Pons (tissue), 1 donor: Measurements from ENCODE around the gene NALCN.

Source experiments
- DNase-seq: peaks from one replicate; pipeline ENCODE4 v3.0.0-alpha.2; 2016; ENCODE audit warnings: low spot score

Gene NALCN

GRCh38 chr13:101289764-101290163 is 126.5 kb downstream of the NALCN start:
- DNase-seq: peak; percentile 26

- DNase-seq: no peak
Observed at GRCh38 chr13:101283782-101284181, 132.5 kb downstream of the NALCN start.

GRCh38 chr13:101272886-101273285 is 143.4 kb downstream of the NALCN start:
- DNase-seq: no peak

- no peak for DNase-seq
Observed at GRCh38 chr13:101271681-101272245, 144.5 kb downstream of the NALCN start.

GRCh38 chr13:101267656-101268055 is 148.7 kb downstream of the NALCN start:
- no peak for DNase-seq

GRCh38 chr13:101265934-101266333 is 150.4 kb downstream of the NALCN start:
- DNase-seq: no peak

- no peak for DNase-seq
Observed at GRCh38 chr13:101264931-101265330, 151.4 kb downstream of the NALCN start.

GRCh38 chr13:101262306-101262705 is 154.0 kb downstream of the NALCN start:
- DNase-seq: no peak

GRCh38 chr13:101258509-101258908 is 157.8 kb downstream of the NALCN start:
- DNase-seq: no peak

GRCh38 chr13:101258071-101258470 is 158.2 kb downstream of the NALCN start:
- no peak for DNase-seq

GRCh38 chr13:101248739-101249514 is 167.4 kb downstream of the NALCN start:
- DNase-seq: no peak

- DNase-seq: no peak
Observed at GRCh38 chr13:101242720-101243119, 173.6 kb downstream of the NALCN start.

- DNase-seq: no peak
Observed at GRCh38 chr13:101238555-101238954, 177.8 kb downstream of the NALCN start.

GRCh38 chr13:101231751-101232428 is 184.4 kb downstream of the NALCN start:
- no peak for DNase-seq

GRCh38 chr13:101230271-101230890 is 185.9 kb downstream of the NALCN start:
- no peak for DNase-seq

- no peak for DNase-seq
Observed at GRCh38 chr13:101219609-101220265, 196.6 kb downstream of the NALCN start.

- no peak for DNase-seq
Observed at GRCh38 chr13:101218484-101218883, 197.8 kb downstream of the NALCN start.

- peak; percentile 6 for DNase-seq
Observed at GRCh38 chr13:101217086-101217485, 199.2 kb downstream of the NALCN start.

GRCh38 chr13:101211261-101211660 is 205.0 kb downstream of the NALCN start:
- no peak for DNase-seq

- no peak for DNase-seq
Observed at GRCh38 chr13:101210774-101211173, 205.5 kb downstream of the NALCN start.

- DNase-seq: no peak
Observed at GRCh38 chr13:101209206-101209893, 207.0 kb downstream of the NALCN start.

- DNase-seq: no peak
Observed at GRCh38 chr13:101205408-101205807, 210.9 kb downstream of the NALCN start.
